ENCODE results near the gene HBG2.
"Not testable (repeated sequence)": the region's sequence is repeated elsewhere in the genome, so short reads cannot be mapped to it uniquely, and the experiment has no call there.

The HBG2 gene

DNA sequence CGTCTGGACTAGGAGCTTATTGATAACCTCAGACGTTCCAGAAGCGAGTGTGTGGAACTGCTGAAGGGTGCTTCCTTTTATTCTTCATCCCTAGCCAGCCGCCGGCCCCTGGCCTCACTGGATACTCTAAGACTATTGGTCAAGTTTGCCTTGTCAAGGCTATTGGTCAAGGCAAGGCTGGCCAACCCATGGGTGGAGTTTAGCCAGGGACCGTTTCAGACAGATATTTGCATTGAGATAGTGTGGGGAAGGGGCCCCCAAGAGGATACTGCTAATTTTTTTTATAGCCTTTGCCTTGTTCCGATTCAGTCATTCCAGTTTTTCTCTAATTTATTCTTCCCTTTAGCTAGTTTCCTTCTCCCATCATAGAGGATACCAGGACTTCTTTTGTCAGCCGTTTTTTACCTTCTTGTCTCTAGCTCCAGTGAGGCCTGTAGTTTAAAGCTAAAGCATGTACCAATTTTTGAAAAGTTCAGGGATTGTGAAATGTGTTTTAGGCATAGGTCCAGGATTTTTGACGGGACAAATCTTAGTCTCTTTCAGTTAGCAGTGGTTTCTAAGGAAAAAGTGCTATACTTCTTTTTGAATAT, 4.7 kb downstream of the HBG2 start, which contains the start of gene HBG1:
Gene HBG1, minus strand, starts transcription at position 51 of the 590 bp plus-strand sequence. CDS start 53 bp downstream, outside the sequence.
- DNase-seq, H3K27ac Mint-ChIP-seq, CTCF ChIA-PET, H3K4me3 Mint-ChIP-seq, H3K4me1 Mint-ChIP-seq, H3K9me3 Mint-ChIP-seq, H3K27me3 Mint-ChIP-seq, H3K36me3 Mint-ChIP-seq: not testable (repeated sequence)

DNA sequence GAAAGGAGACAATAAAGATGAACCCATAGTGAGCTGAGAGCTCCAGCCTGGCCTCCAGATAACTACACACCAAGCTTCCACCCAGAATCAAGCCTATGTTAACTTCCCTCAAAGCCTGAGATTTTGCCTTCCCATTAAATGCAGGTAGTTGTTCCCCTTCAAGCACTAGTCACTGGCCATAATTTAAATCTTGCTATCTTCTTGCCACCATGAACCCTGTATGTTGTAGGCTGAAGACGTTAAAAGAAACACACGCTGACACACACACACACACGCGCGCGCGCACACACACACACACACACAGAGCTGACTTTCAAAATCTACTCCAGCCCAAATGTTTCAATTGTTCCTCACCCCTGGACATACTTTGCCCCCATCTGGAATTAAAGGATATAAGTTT, 6.1 kb downstream of the HBG2 start:
- DNase-seq, H3K4me3 Mint-ChIP-seq, H3K27me3 Mint-ChIP-seq, H3K9me3 Mint-ChIP-seq, H3K27ac Mint-ChIP-seq, H3K36me3 Mint-ChIP-seq, CTCF ChIA-PET, H3K4me1 Mint-ChIP-seq: not testable (repeated sequence)

- no peak for DNase-seq
- H3K4me1 Mint-ChIP-seq = no peaks in the 10 kb centered on the region
- H3K9me3 Mint-ChIP-seq = no peaks in the 10 kb centered on the region
- CTCF ChIA-PET = no interaction called here
- H3K36me3 Mint-ChIP-seq = no peaks in the 10 kb centered on the region
- H3K27ac Mint-ChIP-seq = no peak overlapping the region
- no peak overlapping the region for H3K4me3 Mint-ChIP-seq
- H3K27me3 Mint-ChIP-seq = no peaks in the 10 kb centered on the region
Measured at GRCh38 chr11:5247472-5248192, 6.9 kb downstream of the HBG2 start.

GRCh38 chr11:5246772-5247471, 7.7 kb downstream of the HBG2 start:
- Mint-ChIP-seq H3K4me1 (no peaks in the 10 kb centered on the region), H3K9me3 (no peaks in the 10 kb centered on the region), H3K27ac (no peak overlapping the region), H3K4me3 (no peak overlapping the region), H3K27me3 (no peaks in the 10 kb centered on the region), H3K36me3 (no peaks in the 10 kb centered on the region)
- DNase-seq = no peak
- CTCF ChIA-PET = no interaction called here

GRCh38 chr11:5245155-5245554, 9.4 kb downstream of the HBG2 start:
- Mint-ChIP-seq H3K4me1 (no peaks in the 10 kb centered on the region), H3K9me3 (no peaks in the 10 kb centered on the region), H3K27ac (no peak overlapping the region), H3K4me3 (no peak overlapping the region), H3K27me3 (no peaks in the 10 kb centered on the region), H3K36me3 (no peaks in the 10 kb centered on the region)
- CTCF ChIA-PET = no interaction called here
- no peak for DNase-seq

GRCh38 chr11:5243816-5244180, 10.8 kb downstream of the HBG2 start:
- H3K36me3 Mint-ChIP-seq = no peaks in the 10 kb centered on the region
- CTCF ChIA-PET = no interaction called here
- DNase-seq = no peak
- H3K27ac Mint-ChIP-seq = no peak overlapping the region
- H3K27me3 Mint-ChIP-seq = no peaks in the 10 kb centered on the region
- no peaks in the 10 kb centered on the region for H3K9me3 Mint-ChIP-seq
- no peaks in the 10 kb centered on the region for H3K4me1 Mint-ChIP-seq
- no peak overlapping the region for H3K4me3 Mint-ChIP-seq

- Mint-ChIP-seq H3K27ac (no peak overlapping the region), H3K4me1 (no peaks in the 10 kb centered on the region), H3K27me3 (no peaks in the 10 kb centered on the region), H3K36me3 (no peaks in the 10 kb centered on the region), H3K4me3 (no peak overlapping the region), H3K9me3 (no peaks in the 10 kb centered on the region)
- DNase-seq = no peak
- CTCF ChIA-PET = no interaction called here
Measured at GRCh38 chr11:5242933-5243815, 11.4 kb downstream of the HBG2 start.

DNA sequence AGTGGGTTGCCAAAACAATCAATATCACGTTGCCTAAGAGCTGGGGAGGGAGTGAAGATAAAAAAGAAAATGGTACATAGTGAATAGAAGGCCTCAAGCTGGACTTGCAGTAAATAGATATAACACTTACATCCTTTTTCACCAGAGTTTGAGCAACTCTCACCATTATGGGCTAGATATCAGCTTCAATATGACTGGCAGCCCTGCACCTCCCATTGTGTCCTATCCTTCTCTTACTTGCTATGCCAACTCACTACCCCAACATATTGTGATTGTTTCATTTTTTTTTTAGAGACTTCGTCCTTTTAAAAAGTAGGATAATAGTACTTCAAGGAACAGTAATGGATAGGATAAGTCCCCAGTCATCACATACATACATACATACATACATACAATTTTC, 12.4 kb downstream of the HBG2 start:
- H3K27ac Mint-ChIP-seq = no peak overlapping the region
- no peak overlapping the region for H3K4me3 Mint-ChIP-seq
- H3K9me3 Mint-ChIP-seq = no peaks in the 10 kb centered on the region
- no peaks in the 10 kb centered on the region for H3K27me3 Mint-ChIP-seq
- H3K4me1 Mint-ChIP-seq = no peaks in the 10 kb centered on the region
- H3K36me3 Mint-ChIP-seq = no peaks in the 10 kb centered on the region
- CTCF ChIA-PET = no interaction called here
- DNase-seq = no peak

- Mint-ChIP-seq H3K27ac (no peak overlapping the region), H3K9me3 (no peaks in the 10 kb centered on the region), H3K4me1 (no peaks in the 10 kb centered on the region), H3K4me3 (no peak overlapping the region), H3K27me3 (no peaks in the 10 kb centered on the region), H3K36me3 (no peaks in the 10 kb centered on the region)
- no peak for DNase-seq
- CTCF ChIA-PET = no interaction called here
Measured at GRCh38 chr11:5241458-5241857, 13.1 kb downstream of the HBG2 start.

DNA sequence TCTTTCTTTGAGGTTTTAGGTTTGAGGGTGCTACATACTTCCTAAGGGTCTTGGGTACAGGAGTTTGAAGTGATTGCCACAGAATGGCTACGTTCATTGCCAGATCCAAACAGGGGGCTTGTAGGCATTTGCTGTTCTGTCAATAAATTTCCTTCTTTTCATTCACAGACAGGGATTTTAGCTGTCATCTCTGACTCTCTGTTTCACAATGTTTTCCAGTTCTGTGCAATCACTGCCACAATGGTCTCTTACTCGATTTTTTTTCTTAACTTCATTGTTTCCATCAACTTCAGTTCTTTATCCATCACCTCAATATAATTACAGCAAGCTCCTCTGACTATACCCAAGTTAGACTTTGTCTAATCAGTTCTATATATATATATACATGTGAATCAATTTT, 14.1 kb downstream of the HBG2 start:
- H3K9me3 Mint-ChIP-seq = no peaks in the 10 kb centered on the region
- H3K4me1 Mint-ChIP-seq = no peaks in the 10 kb centered on the region
- DNase-seq = no peak
- peaks cover under 1% of the 10 kb centered on the region for H3K27me3 Mint-ChIP-seq
- no peaks in the 10 kb centered on the region for H3K36me3 Mint-ChIP-seq
- H3K4me3 Mint-ChIP-seq = no peak overlapping the region
- H3K27ac Mint-ChIP-seq = no peak overlapping the region
- CTCF ChIA-PET = no interaction called here

DNA sequence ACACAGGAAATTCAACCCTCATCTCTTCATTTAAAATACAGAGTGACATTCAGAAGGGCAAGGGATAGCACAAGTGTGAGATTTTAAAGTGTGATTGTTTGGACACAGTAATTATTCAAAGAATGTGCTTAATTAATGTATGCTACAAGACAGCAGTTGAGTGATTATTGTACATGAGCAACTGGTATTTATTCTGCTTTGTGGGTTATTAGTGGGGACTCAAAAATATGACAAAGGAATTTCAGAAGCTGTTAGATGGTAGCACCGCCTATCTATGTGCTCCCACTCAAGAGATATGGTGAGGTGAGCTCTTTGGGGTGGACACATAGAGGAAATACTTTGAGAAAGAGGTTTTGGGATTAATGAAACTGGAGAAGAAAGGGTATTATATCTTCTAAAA, 14.5 kb downstream of the HBG2 start:
- H3K36me3 Mint-ChIP-seq = no peaks in the 10 kb centered on the region
- H3K9me3 Mint-ChIP-seq = no peaks in the 10 kb centered on the region
- no peak overlapping the region for H3K27ac Mint-ChIP-seq
- DNase-seq = no peak
- H3K4me1 Mint-ChIP-seq = no peaks in the 10 kb centered on the region
- CTCF ChIA-PET = no interaction called here
- H3K4me3 Mint-ChIP-seq = no peak overlapping the region
- peaks cover 4% of the 10 kb centered on the region for H3K27me3 Mint-ChIP-seq

GRCh38 chr11:5239046-5239445, 15.5 kb downstream of the HBG2 start:
- Mint-ChIP-seq H3K27ac (no peak overlapping the region), H3K27me3 (peaks cover 4% of the 10 kb centered on the region), H3K9me3 (no peaks in the 10 kb centered on the region), H3K4me3 (no peak overlapping the region), H3K36me3 (no peaks in the 10 kb centered on the region), H3K4me1 (peaks cover 4% of the 10 kb centered on the region)
- CTCF ChIA-PET = no interaction called here
- no peak for DNase-seq

DNA sequence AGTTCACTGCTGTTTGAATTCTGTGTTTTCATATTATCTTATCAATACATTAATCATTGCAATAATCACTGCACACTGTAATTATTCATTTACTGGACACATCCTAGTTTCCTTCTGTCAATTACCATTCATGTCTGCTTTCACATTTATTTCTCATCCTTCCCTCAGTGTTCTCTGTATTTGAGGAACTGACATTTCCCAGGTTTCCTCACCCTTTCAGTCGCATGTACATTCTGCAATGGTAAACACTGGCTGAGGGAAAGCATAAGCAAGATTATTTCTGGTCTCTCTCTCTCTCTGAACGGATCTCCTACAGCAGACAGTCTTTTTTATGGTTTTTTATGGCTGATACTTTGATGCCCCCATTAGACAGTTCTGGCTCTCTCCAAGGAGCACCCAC, 16.1 kb downstream of the HBG2 start:
- H3K36me3 Mint-ChIP-seq = no peaks in the 10 kb centered on the region
- CTCF ChIA-PET = no interaction called here
- H3K4me1 Mint-ChIP-seq = peaks cover 4% of the 10 kb centered on the region
- peaks cover 4% of the 10 kb centered on the region for H3K27me3 Mint-ChIP-seq
- DNase-seq = no peak
- H3K9me3 Mint-ChIP-seq = no peaks in the 10 kb centered on the region
- H3K4me3 Mint-ChIP-seq = no peak overlapping the region
- H3K27ac Mint-ChIP-seq = no peak overlapping the region

- CTCF ChIA-PET = no interaction called here
- peaks cover 4% of the 10 kb centered on the region for H3K4me1 Mint-ChIP-seq
- H3K27me3 Mint-ChIP-seq = peaks cover 4% of the 10 kb centered on the region
- no peak for DNase-seq
- H3K36me3 Mint-ChIP-seq = no peaks in the 10 kb centered on the region
- no peak overlapping the region for H3K27ac Mint-ChIP-seq
- no peak overlapping the region for H3K4me3 Mint-ChIP-seq
- H3K9me3 Mint-ChIP-seq = no peaks in the 10 kb centered on the region
Measured at GRCh38 chr11:5237420-5237819, 17.2 kb downstream of the HBG2 start.
